HepG2 (cell line): ENCODE measurements around the gene TMEM97. TPM values are rescaled to one million over a fixed set of nuclear protein-coding genes. Genes with fewer than 3 reads are reported as not detected.
A peak's percentile ranks its signal among the peaks of the same experiment; 100 is the strongest.

Experiments used
- CBX1 ChIP-seq: IDR thresholded peaks from one replicate; pipeline ENCODE4 v1.6.1; 2016; ENCODE audit warnings: antibody characterized with exemption, low read depth
- CTCF ChIP-seq: sonication (generic); formaldehyde crosslinking; IDR thresholded peaks from 2 replicates; pipeline ENCODE4 v1.5.0; 2020; ENCODE audit warnings: mild to moderate bottlenecking, missing genetic modification reagents, moderate library complexity
- DDIT3 ChIP-seq: sonication (generic); formaldehyde crosslinking; IDR thresholded peaks from 2 replicates; pipeline ENCODE4 v1.4.0; 2020; ENCODE audit warnings: mild to moderate bottlenecking, missing genetic modification reagents
- GPN1 ChIP-seq: sonication (generic); formaldehyde crosslinking; IDR thresholded peaks from 2 replicates; pipeline ENCODE4 v1.5.1; 2020; ENCODE audit warnings: missing genetic modification reagents, borderline replicate concordance
- HNF1B ChIP-seq: sonication (generic); formaldehyde crosslinking; IDR thresholded peaks from 2 replicates; pipeline ENCODE4 v1.5.1; 2020; ENCODE audit warnings: mild to moderate bottlenecking, moderate library complexity, missing genetic modification reagents
- HOMEZ ChIP-seq: IDR thresholded peaks from 2 replicates; pipeline ENCODE4 v1.6.1; 2016; ENCODE audit warnings: low read depth
- MLX ChIP-seq: IDR thresholded peaks from 2 replicates; pipeline ENCODE4 v1.6.1; 2016
- MTERF4 ChIP-seq: sonication (generic); formaldehyde crosslinking; IDR thresholded peaks from 2 replicates; pipeline ENCODE4 v1.8.0; 2023; ENCODE audit warnings: mild to moderate bottlenecking, missing genetic modification reagents
- PAF1 ChIP-seq: IDR thresholded peaks from 2 replicates; pipeline ENCODE4 v1.6.1; 2016; ENCODE audit warnings: missing genetic modification reagents, missing compliant biosample characterization
- PAWR ChIP-seq: sonication (generic); formaldehyde crosslinking; IDR thresholded peaks from 2 replicates; pipeline ENCODE4 v1.4.0; 2020; ENCODE audit warnings: missing genetic modification reagents, mild to moderate bottlenecking, borderline replicate concordance
- RNF2 ChIP-seq: fragments of 450-650 bp; conservative IDR thresholded peaks from 2 replicates; pipeline ENCODE4 v1.6.1; 2016; ENCODE audit warnings: low read depth
- SMAD3 ChIP-seq: sonication (generic); formaldehyde crosslinking; IDR thresholded peaks from 2 replicates; pipeline ENCODE4 v1.4.0; 2020; ENCODE audit warnings: missing genetic modification reagents
- TRIM22 ChIP-seq: fragments of 450-650 bp; IDR thresholded peaks from 2 replicates; pipeline ENCODE4 v1.6.1; 2017
- ZBTB7A ChIP-seq: sonication (generic); formaldehyde crosslinking; IDR thresholded peaks from 2 replicates; pipeline ENCODE4 v1.8.0; 2022; ENCODE audit warnings: mild to moderate bottlenecking, missing genetic modification reagents
- ZNF33B ChIP-seq: sonication (generic); formaldehyde crosslinking; IDR thresholded peaks from 2 replicates; pipeline ENCODE4 v1.5.1; 2020; ENCODE audit warnings: mild to moderate bottlenecking, missing genetic modification reagents
- ZNF547 ChIP-seq: sonication (generic); formaldehyde crosslinking; IDR thresholded peaks from 2 replicates; pipeline ENCODE4 v1.5.1; 2020; ENCODE audit warnings: mild to moderate bottlenecking, missing genetic modification reagents
- ZNF891 ChIP-seq: sonication (generic); formaldehyde crosslinking; IDR thresholded peaks from 2 replicates; pipeline ENCODE4 v1.5.0; 2020; ENCODE audit warnings: mild to moderate bottlenecking, missing genetic modification reagents
- polyA plus RNA-seq, 8 experiments: library from polyadenylated mRNA; depleted of rRNA in 3 of 8; stranded (reverse) in 7 of 8; unstranded in 1 of 8; fragments of >200 nt; fragmentation: Illumina TruSeq in 4 of 8; extraction: Trizol in 4 of 8; gene quantifications; 2 replicates each; pipeline versions ENCODE4 v1.2.1 to v1.2.3, GENCODE V29; 2011 to 2016; ENCODE audit warnings: low read depth in 4 of 8, missing spikeins in 1 of 8, mixed read lengths in 1 of 8; ENCODE audit not compliant: insufficient read depth in 1 of 8
- total RNA-seq, 5 experiments: library from RNA; depleted of rRNA; stranded (reverse); fragments of >200 nt; fragmentation: Illumina TruSeq; extraction: Trizol; gene quantifications; 2 replicates each; pipeline ENCODE4 v1.2.3, GENCODE V29; 2016; ENCODE audit warnings: low read depth in 1 of 5

Gene TMEM97
- total and polyA plus RNA-seq, 2 of the 13 experiments (the other 11 are each of a cell fraction or from before 2014, with no cell fraction given), result 69.6 to 137 TPM

GRCh38 chr17:28370035-28370743, 51.2 kb downstream of the TMEM97 start, which contains the start of gene VTN (continued):
- TF ChIP-seq TRIM22 (no peak), ZNF891 (0 out of 2 replicates have a peak, but pooled peaks have one; percentile 21), ZNF33B (CRISPR knock-in tag) (peak; percentile 71; the same call in 1 of the 2 replicates), RNF2 (no peak), CTCF (peak; percentile 33), PAWR (CRISPR knock-in tag) (no peak), MTERF4 (no peak; the same call in 1 of the 2 replicates), ZBTB7A (CRISPR knock-in tag) (peak; percentile 64; the same call in 1 of the 2 replicates), MLX (CRISPR knock-in tag) (peak; percentile 66; the same call in 1 of the 2 replicates), HOMEZ (CRISPR knock-in tag) (peak; percentile 42; the same call in 1 of the 2 replicates), GPN1 (CRISPR knock-in tag) (no peak), PAF1 (CRISPR knock-in tag) (no peak), ZNF547 (CRISPR knock-in tag) (peak; percentile 60), SMAD3 (peak; percentile 85), HNF1B (peak; percentile 91), DDIT3 (CRISPR knock-in tag) (no peak), CBX1 (no peak)
